ENCODE measurements around the gene SLC22A5. TPM values are rescaled to one million over a fixed set of nuclear protein-coding genes. Genes with fewer than 3 reads are reported as not detected.

Gene SLC22A5
- total RNA-seq, 2 experiments from 2014 or later, result 0.36 to 0.88 TPM

GRCh38 chr5:132389051-132389331 lies 19.5 kb downstream of the SLC22A5 start:
- no peak for DNase-seq (ENCODE audit: low spot score)
- Histone ChIP-seq H3K79me2 (ENCODE audit: insufficient read depth, low read depth, low read length) (no peaks in the 10 kb centered on the region), H3K27ac (ENCODE audit: low read depth, low read length, poor library complexity, severe bottlenecking) (no peak overlapping the region), H3K36me3 (ENCODE audit: insufficient read depth, low read length) (no peaks in the 10 kb centered on the region), H3K4me3 (ENCODE audit: low read depth, low read length, poor library complexity, severe bottlenecking) (no peak overlapping the region), H4K20me1 (ENCODE audit: insufficient read depth, low read length) (no peaks in the 10 kb centered on the region), H3K9me3 (ENCODE audit: low read length) (no peaks in the 10 kb centered on the region), H2AFZ (ENCODE audit: low read length) (no peak overlapping the region), H3K9me2 (ENCODE audit: insufficient read depth, low read length) (no peaks in the 10 kb centered on the region), H3K4me2 (ENCODE audit: low read length) (no peak overlapping the region), H3K4me1 (ENCODE audit: insufficient read depth, low read length, poor library complexity, severe bottlenecking) (peaks cover 19% of the 10 kb centered on the region)
- ChIA-PET CTCF (ENCODE audit: unreplicated experiment) (interaction anchor here (0.5 kb wide), 1 partner anchor 349 kb away, joined by 3 read pairs; the partner anchor contains the start of gene KIF3A), POLR2A (interaction anchor here (1.2 kb wide), 1 partner anchor 109 kb away, joined by 3 read pairs; no protein-coding TSS in a partner anchor)
- TF ChIP-seq CTCF (conservative IDR thresholded peaks at IDR 0.05; ENCODE audit: low read length) (no peak), EZH2phosphoT487 (IDR thresholded peaks at IDR 0.05; ENCODE audit: borderline replicate concordance, low read depth, low read length) (no peak)
- no TSS peak for BruUV-seq (replicated peaks)
- intact Hi-C loops (cut with micrococcal nuclease; ENCODE audit: unreplicated experiment), result loop anchor here (5.0 to 10.0 kb wide), 3 partner anchors 263 to 478 kb away; partner anchors contain the start of genes GDF9, KIF3A and UQCRQ

GRCh38 chr5:132389585-132390286 lies 20.2 kb downstream of the SLC22A5 start:
- no TSS peak for BruUV-seq (replicated peaks)
- TF ChIP-seq EZH2phosphoT487 (IDR thresholded peaks at IDR 0.05; ENCODE audit: borderline replicate concordance, low read depth, low read length) (no peak), CTCF (conservative IDR thresholded peaks at IDR 0.05; ENCODE audit: low read length) (no peak)
- ChIA-PET POLR2A (interaction anchor here (1.2 kb wide), 1 partner anchor 109 kb away, joined by 3 read pairs; no protein-coding TSS in a partner anchor), CTCF (ENCODE audit: unreplicated experiment) (no interaction called here)
- H3K4me2 ChIP-seq (ENCODE audit: low read length), result no peak overlapping the region
- H3K9me2 ChIP-seq (ENCODE audit: insufficient read depth, low read length), result no peaks in the 10 kb centered on the region
- no peak overlapping the region for H3K4me3 ChIP-seq (ENCODE audit: low read depth, low read length, poor library complexity, severe bottlenecking)
- no peak for DNase-seq (ENCODE audit: low spot score)
- H3K9me3 ChIP-seq (ENCODE audit: low read length), result no peaks in the 10 kb centered on the region
- intact Hi-C loops (cut with micrococcal nuclease; ENCODE audit: unreplicated experiment), result loop anchor here (5.0 to 10.0 kb wide), 3 partner anchors 263 to 478 kb away; partner anchors contain the start of genes GDF9, KIF3A and UQCRQ
- H4K20me1 ChIP-seq (ENCODE audit: insufficient read depth, low read length), result no peaks in the 10 kb centered on the region
- no peak overlapping the region for H3K27ac ChIP-seq (ENCODE audit: low read depth, low read length, poor library complexity, severe bottlenecking)
- H3K36me3 ChIP-seq (ENCODE audit: insufficient read depth, low read length), result no peaks in the 10 kb centered on the region
- H3K79me2 ChIP-seq (ENCODE audit: insufficient read depth, low read depth, low read length), result no peaks in the 10 kb centered on the region
- peaks cover 25% of the 10 kb centered on the region for H3K4me1 ChIP-seq (ENCODE audit: insufficient read depth, low read length, poor library complexity, severe bottlenecking)
- no peak overlapping the region for H2AFZ ChIP-seq (ENCODE audit: low read length)

GRCh38 chr5:132391247-132391646 lies 21.7 kb downstream of the SLC22A5 start:
- no peak overlapping the region for H3K27ac ChIP-seq (ENCODE audit: low read depth, low read length, poor library complexity, severe bottlenecking)
- H3K36me3 ChIP-seq (ENCODE audit: insufficient read depth, low read length), result no peaks in the 10 kb centered on the region
- no peak overlapping the region for H2AFZ ChIP-seq (ENCODE audit: low read length)
- intact Hi-C loops (cut with micrococcal nuclease; ENCODE audit: unreplicated experiment), result no loop called here
- H3K9me3 ChIP-seq (ENCODE audit: low read length), result no peaks in the 10 kb centered on the region
- BruUV-seq (replicated peaks), result no TSS peak
- ChIA-PET POLR2A (interaction anchor here (0.7 kb wide), 1 partner anchor 14 kb away, joined by 3 read pairs; no protein-coding TSS in a partner anchor), CTCF (ENCODE audit: unreplicated experiment) (interaction anchor here (0.7 kb wide), 1 partner anchor 201 kb away, joined by 3 read pairs; no protein-coding TSS in a partner anchor)
- TF ChIP-seq CTCF (conservative IDR thresholded peaks at IDR 0.05; ENCODE audit: low read length), result no peak
- TF ChIP-seq EZH2phosphoT487 (IDR thresholded peaks at IDR 0.05; ENCODE audit: borderline replicate concordance, low read depth, low read length), result no peak
- H3K79me2 ChIP-seq (ENCODE audit: insufficient read depth, low read depth, low read length), result no peaks in the 10 kb centered on the region
- H3K4me1 ChIP-seq (ENCODE audit: insufficient read depth, low read length, poor library complexity, severe bottlenecking), result peaks cover 22% of the 10 kb centered on the region
- no peaks in the 10 kb centered on the region for H3K9me2 ChIP-seq (ENCODE audit: insufficient read depth, low read length)
- DNase-seq (ENCODE audit: low spot score), result no peak
- H3K4me2 ChIP-seq (ENCODE audit: low read length), result no peak overlapping the region
- no peaks in the 10 kb centered on the region for H4K20me1 ChIP-seq (ENCODE audit: insufficient read depth, low read length)
- no peak overlapping the region for H3K4me3 ChIP-seq (ENCODE audit: low read depth, low read length, poor library complexity, severe bottlenecking)

Data from OCI-LY7 (cell line).